Panc1 (cell line): ENCODE data around the gene SBDS.

ENCODE experiments used
- CTCF ChIP-seq: fragments of 450-650 bp; IDR thresholded peaks from 2 replicates; pipeline ENCODE4 v1.5.1; 2017; ENCODE audit warnings: mild to moderate bottlenecking
- POLR2AphosphoS5 ChIP-seq: IDR thresholded peaks from 2 replicates; pipeline ENCODE4 v1.6.1; 2012; ENCODE audit warnings: mild to moderate bottlenecking, low read depth, low read length, moderate library complexity
- REST ChIP-seq, 2 experiments: IDR thresholded peaks; 2 replicates each; pipeline ENCODE4 v1.6.1; 2011 to 2012; ENCODE audit warnings: low read depth in 2 of 2, control low read depth in 1 of 2, low read length in 1 of 2, mild to moderate bottlenecking in 1 of 2, moderate library complexity in 1 of 2; ENCODE audit not compliant: insufficient read depth in 1 of 2
- SIN3A ChIP-seq: IDR thresholded peaks from 2 replicates; pipeline ENCODE4 v1.6.1; 2012; ENCODE audit warnings: low read depth, mild to moderate bottlenecking, low read length, moderate library complexity, borderline replicate concordance; ENCODE audit not compliant: insufficient read depth
- TCF7L2 ChIP-seq: IDR thresholded peaks from 2 replicates; pipeline ENCODE4 v1.6.1; 2011; ENCODE audit warnings: mild to moderate bottlenecking, low read depth, low read length, inconsistent platforms

- TF ChIP-seq CTCF: no peak
- no peak for TF ChIP-seq REST (IDR thresholded peaks at IDR 0.05; ENCODE audit: insufficient read depth in 1 of 2, low read depth in 2 of 2, low read length in 1 of 2)
- no peak for TF ChIP-seq SIN3A
- no peak for TF ChIP-seq TCF7L2
- TF ChIP-seq POLR2AphosphoS5: no peak
Observed at GRCh38 chr7:67033251-67033650, 37.9 kb upstream of the SBDS start.
